ENCODE data around the gene INO80. TPM values are rescaled to one million over a fixed set of nuclear protein-coding genes. Genes with fewer than 3 reads are reported as not detected.

Gene INO80
- total and polyA plus RNA-seq, 2 donors (not counting 3 experiments of a cell fraction or from before 2014, with no cell fraction given): 5.7 to 29.1 TPM

DNA sequence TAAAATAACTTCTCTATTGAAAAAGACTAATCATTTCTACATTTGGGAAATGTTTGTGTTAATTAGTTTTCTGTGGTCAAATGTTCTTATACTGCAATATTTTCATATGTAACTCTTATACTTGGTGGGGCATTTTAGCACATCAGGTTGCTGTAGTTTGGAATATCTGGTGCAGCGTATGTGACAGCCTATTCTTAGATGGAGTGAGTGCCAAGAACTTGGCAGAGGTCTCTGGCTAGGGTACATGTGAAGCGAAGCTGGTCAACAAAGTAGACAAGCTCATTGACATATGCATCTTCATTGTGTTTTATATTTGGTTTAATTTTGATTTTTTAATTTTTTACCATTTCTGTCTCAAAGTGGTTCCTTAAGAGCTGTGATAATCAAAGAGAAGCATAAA, 109.6 kb downstream of the INO80 start:
- POLR2A ChIA-PET: no interaction called here
- FAIRE-seq (no peak), DNase-seq (ENCODE audit: low read depth, low spot score) (no peak)
- CTCF ChIA-PET: interaction anchor here (1.0 to 2.5 kb wide), 4 partner anchors 10 to 65 kb away, joined by 3 to 8 read pairs (median 6); no protein-coding TSS in a partner anchor
- dilution Hi-C loops (cut with MboI; ENCODE audit: extremely low pct_ligation_motif_present, low sequenced_read_pairs) (no loop called here), intact Hi-C loops (cut with micrococcal nuclease) (no loop called here)
- Histone ChIP-seq H2AFZ (ENCODE audit: low read depth, low read length) (no peak overlapping the region), H4K20me1 (replicated peaks; ENCODE audit: control insufficient read depth, extremely low read depth, insufficient read depth, low read length) (no peaks in the 10 kb centered on the region), H3K27ac (ENCODE audit: insufficient read depth, low read depth, low read length) (no peak overlapping the region), H3K9ac (replicated peaks; ENCODE audit: extremely low read depth, insufficient read depth, low read length) (no peak overlapping the region), H3K4me3 (replicated peaks in 1 of 3; ENCODE audit: insufficient read depth in 1 of 3, low read depth in 1 of 3, low read length in 3 of 3) (no peak overlapping the region), H3K4me2 (ENCODE audit: insufficient read depth, low read length) (no peak overlapping the region), H3K36me3 (ENCODE audit: control insufficient read depth in 2 of 2, extremely low read depth in 1 of 2, insufficient read depth in 2 of 2, low read length in 2 of 2) (peaks cover 3 to 8% of the 10 kb centered on the region in 2 experiments), H3K27me3 (ENCODE audit: control insufficient read depth in 2 of 2, insufficient read depth in 2 of 2, low read length in 2 of 2) (no peaks in the 10 kb centered on the region), H3K9me1 (replicated peaks; ENCODE audit: control insufficient read depth, extremely low read depth, insufficient read depth, low read length) (no peaks in the 10 kb centered on the region), H3K79me2 (ENCODE audit: control insufficient read depth, insufficient read depth, low read length) (no peaks in the 10 kb centered on the region), H3K4me1 (ENCODE audit: control insufficient read depth, extremely low read depth, insufficient read depth, low read length) (peaks cover 12% of the 10 kb centered on the region), H3K9me3 (replicated peaks; ENCODE audit: control insufficient read depth, insufficient read depth, low read length) (no peaks in the 10 kb centered on the region)
- TF ChIP-seq MYC (IDR thresholded peaks at IDR 0.05; ENCODE audit: low read depth, low read length) (no peak), POLR2A (IDR thresholded peaks at IDR 0.05; ENCODE audit: low read depth, low read length) (no peak), GATA2 (IDR thresholded peaks at IDR 0.05; ENCODE audit: insufficient read depth, insufficient read length, low read depth, low read length) (no peak), POLR2AphosphoS5 (IDR thresholded peaks at IDR 0.05; ENCODE audit: insufficient read depth, low read depth, low read length) (no peak), JUN (IDR thresholded peaks at IDR 0.05; ENCODE audit: borderline replicate concordance, insufficient read depth, insufficient read length, low read depth) (no peak), FOS (IDR thresholded peaks at IDR 0.05; ENCODE audit: borderline replicate concordance, insufficient read depth, low read length) (no peak), EZH2 (IDR thresholded peaks at IDR 0.05; ENCODE audit: borderline replicate concordance, low read depth, low read length, severe bottlenecking) (no peak)
- TF ChIP-seq, protein P1, sequence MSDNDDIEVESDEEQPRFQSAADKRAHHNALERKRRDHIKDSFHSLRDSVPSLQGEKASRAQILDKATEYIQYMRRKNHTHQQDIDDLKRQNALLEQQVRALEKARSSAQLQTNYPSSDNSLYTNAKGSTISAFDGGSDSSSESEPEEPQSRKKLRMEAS (IDR thresholded peaks at IDR 0.05; ENCODE audit: insufficient read depth, insufficient read length): no peak
- TF ChIP-seq, protein P2, sequence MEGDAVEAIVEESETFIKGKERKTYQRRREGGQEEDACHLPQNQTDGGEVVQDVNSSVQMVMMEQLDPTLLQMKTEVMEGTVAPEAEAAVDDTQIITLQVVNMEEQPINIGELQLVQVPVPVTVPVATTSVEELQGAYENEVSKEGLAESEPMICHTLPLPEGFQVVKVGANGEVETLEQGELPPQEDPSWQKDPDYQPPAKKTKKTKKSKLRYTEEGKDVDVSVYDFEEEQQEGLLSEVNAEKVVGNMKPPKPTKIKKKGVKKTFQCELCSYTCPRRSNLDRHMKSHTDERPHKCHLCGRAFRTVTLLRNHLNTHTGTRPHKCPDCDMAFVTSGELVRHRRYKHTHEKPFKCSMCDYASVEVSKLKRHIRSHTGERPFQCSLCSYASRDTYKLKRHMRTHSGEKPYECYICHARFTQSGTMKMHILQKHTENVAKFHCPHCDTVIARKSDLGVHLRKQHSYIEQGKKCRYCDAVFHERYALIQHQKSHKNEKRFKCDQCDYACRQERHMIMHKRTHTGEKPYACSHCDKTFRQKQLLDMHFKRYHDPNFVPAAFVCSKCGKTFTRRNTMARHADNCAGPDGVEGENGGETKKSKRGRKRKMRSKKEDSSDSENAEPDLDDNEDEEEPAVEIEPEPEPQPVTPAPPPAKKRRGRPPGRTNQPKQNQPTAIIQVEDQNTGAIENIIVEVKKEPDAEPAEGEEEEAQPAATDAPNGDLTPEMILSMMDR (IDR thresholded peaks at IDR 0.05; ENCODE audit: extremely low read depth in 1 of 2, insufficient read depth in 1 of 2, low read depth in 1 of 2, low read length in 2 of 2): no peak
- no TSS peak for BruUV-seq (replicated peaks)

All from endothelial cell of umbilical vein (primary cell).